T1000 (cell line): ENCODE results near the gene CD72.

Source experiments
- DNase-seq: peaks from one replicate; lab custom pipeline; 2025; ENCODE audit warnings: mixed read lengths; lab: John Stamatoyannopoulos, UW

Gene CD72

GRCh38 chr9:35618325-35618727 lies at the start of gene CD72:
Gene CD72, minus strand, starts transcription at chr9:35618413. Its CDS starts 110 bp downstream, at chr9:35618303.
- DNase-seq, result no peak

- DNase-seq, result no peak
Observed at GRCh38 chr9:35667939-35668338, 49.7 kb upstream of the CD72 start.

GRCh38 chr9:35666549-35666948 lies 48.3 kb upstream of the CD72 start:
- no peak for DNase-seq

- DNase-seq, result no peak
Observed at GRCh38 chr9:35666045-35666444, 47.8 kb upstream of the CD72 start.

- no peak for DNase-seq
Observed at GRCh38 chr9:35665471-35665818, 47.2 kb upstream of the CD72 start.

- peak; percentile 53 for DNase-seq
Observed at GRCh38 chr9:35664531-35665470, 46.6 kb upstream of the CD72 start, which contains the start of gene ARHGEF39. Gene ARHGEF39, minus strand, starts transcription at chr9:35665195. Its CDS starts 26 bp downstream, at chr9:35665169.

- DNase-seq, result no peak
Observed at GRCh38 chr9:35662437-35662836, 44.2 kb upstream of the CD72 start.

- DNase-seq, result no peak
Observed at GRCh38 chr9:35661756-35662350, 43.6 kb upstream of the CD72 start.

- DNase-seq, result no peak
Observed at GRCh38 chr9:35660966-35661415, 42.8 kb upstream of the CD72 start.

- DNase-seq, result peak; percentile 26
Observed at GRCh38 chr9:35659340-35659739, 41.1 kb upstream of the CD72 start.

- DNase-seq, result no peak
Observed at GRCh38 chr9:35658968-35659220, 40.7 kb upstream of the CD72 start.

GRCh38 chr9:35658137-35658967 lies 40.1 kb upstream of the CD72 start, which contains the start of gene CCDC107:
Gene CCDC107, plus strand, starts transcription at chr9:35658292. Its CDS starts 88 bp downstream, at chr9:35658380.
- peak; percentile 70 for DNase-seq

GRCh38 chr9:35657546-35658136 lies 39.4 kb upstream of the CD72 start, which contains the start of gene RMRP:
Gene RMRP, minus strand, starts transcription at chr9:35658019.
- DNase-seq, result peak; percentile 93

GRCh38 chr9:35656831-35657545 lies 38.8 kb upstream of the CD72 start:
- no peak for DNase-seq

- DNase-seq, result no peak
Observed at GRCh38 chr9:35656348-35656747, 38.1 kb upstream of the CD72 start.

GRCh38 chr9:35653611-35654010 lies 35.4 kb upstream of the CD72 start:
- DNase-seq, result no peak

- no peak for DNase-seq
Observed at GRCh38 chr9:35652829-35653209, 34.6 kb upstream of the CD72 start.

- no peak for DNase-seq
Observed at GRCh38 chr9:35651956-35652828, 34.0 kb upstream of the CD72 start.

GRCh38 chr9:35650341-35651158 lies 32.3 kb upstream of the CD72 start, which contains the start of gene SIT1:
Gene SIT1, minus strand, starts transcription at chr9:35650931. Its CDS starts 78 bp downstream, at chr9:35650853.
- no peak for DNase-seq
